Measurements from ENCODE around the gene IL36B. TPM values are rescaled to one million over a fixed set of nuclear protein-coding genes. Genes with fewer than 3 reads are reported as not detected.

Gene IL36B
- total and polyA plus RNA-seq, 2 donors (not counting 1 experiment from before 2014, with no cell fraction given): not detected

DNA sequence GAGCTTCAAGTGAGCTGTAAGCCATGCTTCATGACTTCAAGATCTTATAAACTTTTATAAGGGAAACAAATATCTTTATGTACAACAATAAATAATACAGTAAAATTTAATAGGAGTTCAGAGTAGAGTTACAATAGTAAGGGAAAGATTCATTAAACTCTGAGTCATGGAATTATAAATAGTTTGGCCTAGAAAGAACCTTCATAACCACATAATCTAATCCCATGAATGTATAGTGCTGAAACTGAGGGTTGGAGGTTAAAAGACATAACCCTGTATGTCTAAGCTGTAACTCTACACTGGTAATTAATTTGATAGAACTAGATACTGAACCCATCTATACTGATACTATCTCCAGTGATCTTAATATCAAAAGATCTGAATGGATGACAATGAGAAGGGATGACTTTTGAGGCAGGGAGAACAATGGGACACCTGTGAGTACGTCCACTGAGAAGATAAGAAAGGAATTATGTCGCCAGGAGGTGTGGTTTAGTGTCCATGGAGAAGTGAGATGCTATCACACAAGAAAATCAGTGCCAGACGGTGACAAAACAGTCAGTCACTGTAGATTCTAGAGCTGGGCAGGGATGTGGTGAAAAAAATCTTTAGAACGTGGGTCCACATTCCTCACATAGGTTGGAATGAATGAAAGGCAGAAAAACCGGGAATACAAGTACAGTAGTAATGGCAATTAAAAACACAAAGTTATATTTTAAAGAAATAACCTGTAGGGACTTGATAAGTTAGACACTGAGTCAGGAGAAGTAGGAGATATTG, 16.2 kb upstream of the IL36B start:
- intact Hi-C loops (cut with micrococcal nuclease): no loop called here
- H3K9me3 Mint-ChIP-seq (ENCODE audit: insufficient read depth): no peaks in the 10 kb centered on the region
- 36% methylated on average over 2 of the region's 5 CpGs for WGBS (ENCODE audit: insufficient coverage)
- no peaks in the 10 kb centered on the region for H3K4me1 Mint-ChIP-seq
- DNase-seq (no peak), ATAC-seq (ENCODE audit: low read depth) (no peak)
- H3K27ac ChIP-seq (ENCODE audit: low read length in 2 of 2): no peak overlapping the region
- no peaks in the 10 kb centered on the region for H3K79me2 ChIP-seq (ENCODE audit: control insufficient read depth, insufficient read depth, low read length)
- no peak overlapping the region for H3K4me3 ChIP-seq (ENCODE audit: control extremely low read depth in 1 of 5, extremely low read depth in 1 of 5, insufficient read depth in 1 of 5, low read depth in 2 of 5, low read length in 4 of 5)
- no peak overlapping the region for H3K27ac Mint-ChIP-seq
- H3K4me2 ChIP-seq (replicated peaks; ENCODE audit: low read depth, low read length, poor library complexity, severe bottlenecking): no peak overlapping the region
- no peaks in the 10 kb centered on the region for H4K20me1 ChIP-seq (ENCODE audit: control insufficient read depth, insufficient read depth, low read length, poor library complexity, severe bottlenecking)
- H3K9ac ChIP-seq (ENCODE audit: low read length): no peak overlapping the region
- H3K4me1 ChIP-seq (ENCODE audit: control insufficient read depth in 2 of 2, insufficient read depth in 2 of 2, low read length in 2 of 2): no peaks in the 10 kb centered on the region
- no peaks in the 10 kb centered on the region for H3K36me3 ChIP-seq (replicated peaks in 1 of 2; ENCODE audit: control extremely low read depth in 1 of 2, control insufficient read depth in 1 of 2, extremely low read depth in 1 of 2, insufficient read depth in 2 of 2, low read length in 1 of 2)
- no peak overlapping the region for H3K4me3 Mint-ChIP-seq
- H2AFZ ChIP-seq (ENCODE audit: insufficient read depth, low read depth, low read length, poor library complexity, severe bottlenecking): no peak overlapping the region
- H3K9me3 ChIP-seq (ENCODE audit: control extremely low read depth in 1 of 3, control insufficient read depth in 2 of 3, insufficient read depth in 1 of 3, low read length in 2 of 3): peaks cover 0 to 3% (median 2%) of the 10 kb centered on the region in 3 donors
- H3K27me3 ChIP-seq (replicated peaks in 1 of 4; ENCODE audit: control extremely low read depth in 1 of 4, control insufficient read depth in 3 of 4, insufficient read depth in 4 of 4, low read length in 3 of 4): peaks cover 0 to 6% (median 1%) of the 10 kb centered on the region in 4 experiments
- CTCF ChIA-PET: no interaction called here
- POLR2A ChIA-PET: no interaction called here
- TF ChIP-seq EZH2 (IDR thresholded peaks at IDR 0.05; ENCODE audit: borderline replicate concordance, insufficient read depth, low read depth, low read length, poor library complexity, severe bottlenecking) (no peak), CTCF (IDR thresholded peaks at IDR 0.05) (no peak)
- H3K27me3 Mint-ChIP-seq: peaks cover 33% of the 10 kb centered on the region

DNA sequence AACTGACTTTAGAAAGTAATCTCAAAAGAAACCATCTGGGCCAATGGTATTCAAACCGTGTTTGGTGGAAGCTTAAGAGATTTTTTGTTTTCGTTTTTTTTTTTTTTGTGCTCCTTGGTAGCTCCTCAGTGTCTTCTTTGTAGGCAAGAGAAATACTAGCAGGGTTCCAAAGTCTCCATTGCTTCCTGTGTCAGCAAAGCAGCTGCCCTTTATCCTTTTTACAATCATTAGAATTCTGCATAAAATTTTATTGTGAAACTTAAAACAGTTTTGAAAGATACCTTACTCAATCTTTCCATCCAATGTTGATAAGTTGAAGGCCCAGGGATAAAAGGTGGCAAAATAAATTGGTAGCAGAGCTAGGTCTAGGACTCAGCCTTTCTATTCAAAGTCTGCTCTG, 15.6 kb upstream of the IL36B start:
- H3K9me3 ChIP-seq (ENCODE audit: control extremely low read depth in 1 of 3, control insufficient read depth in 2 of 3, insufficient read depth in 1 of 3, low read length in 2 of 3): peaks cover 0 to 3% (median 2%) of the 10 kb centered on the region in 3 donors
- intact Hi-C loops (cut with micrococcal nuclease): no loop called here
- CTCF ChIA-PET: interaction anchor here (0.5 to 0.6 kb wide), 2 partner anchors 16 to 21 kb away, joined by 3 to 4 read pairs; no protein-coding TSS in a partner anchor
- no peak for ATAC-seq (ENCODE audit: low read depth)
- no peaks in the 10 kb centered on the region for H3K4me1 ChIP-seq (ENCODE audit: control insufficient read depth in 2 of 2, insufficient read depth in 2 of 2, low read length in 2 of 2)
- H3K4me3 ChIP-seq (ENCODE audit: control extremely low read depth in 1 of 5, extremely low read depth in 1 of 5, insufficient read depth in 1 of 5, low read depth in 2 of 5, low read length in 4 of 5): no peak overlapping the region
- H3K27ac ChIP-seq (ENCODE audit: low read length in 2 of 2): no peak overlapping the region
- Mint-ChIP-seq H3K27me3 (peaks cover 35% of the 10 kb centered on the region), H3K9me3 (ENCODE audit: insufficient read depth) (no peaks in the 10 kb centered on the region), H3K27ac (no peak overlapping the region), H3K4me1 (no peaks in the 10 kb centered on the region), H3K4me3 (no peak overlapping the region)
- H3K9ac ChIP-seq (ENCODE audit: low read length): no peak overlapping the region
- no CpG with 5 or more reads among the region's 2 CpGs for WGBS (ENCODE audit: insufficient coverage)
- TF ChIP-seq EZH2 (IDR thresholded peaks at IDR 0.05; ENCODE audit: borderline replicate concordance, insufficient read depth, low read depth, low read length, poor library complexity, severe bottlenecking) (no peak), CTCF (IDR thresholded peaks at IDR 0.05) (no peak)
- no peaks in the 10 kb centered on the region for H3K36me3 ChIP-seq (replicated peaks in 1 of 2; ENCODE audit: control extremely low read depth in 1 of 2, control insufficient read depth in 1 of 2, extremely low read depth in 1 of 2, insufficient read depth in 2 of 2, low read length in 1 of 2)
- POLR2A ChIA-PET: no interaction called here
- no peak for DNase-seq
- no peaks in the 10 kb centered on the region for H3K79me2 ChIP-seq (ENCODE audit: control insufficient read depth, insufficient read depth, low read length)
- H3K4me2 ChIP-seq (replicated peaks; ENCODE audit: low read depth, low read length, poor library complexity, severe bottlenecking): no peak overlapping the region
- H4K20me1 ChIP-seq (ENCODE audit: control insufficient read depth, insufficient read depth, low read length, poor library complexity, severe bottlenecking): no peaks in the 10 kb centered on the region
- peaks cover 0 to 6% (median 1%) of the 10 kb centered on the region in 4 experiments for H3K27me3 ChIP-seq (replicated peaks in 1 of 4; ENCODE audit: control extremely low read depth in 1 of 4, control insufficient read depth in 3 of 4, insufficient read depth in 4 of 4, low read length in 3 of 4)
- H2AFZ ChIP-seq (ENCODE audit: insufficient read depth, low read depth, low read length, poor library complexity, severe bottlenecking): no peak overlapping the region
